Neural progenitor cell (in vitro differentiated cells): ENCODE results near the gene SPSB4.

Experiments used
- CTCF ChIP-seq: fragments of 200-600 bp; sonication (generic); IDR thresholded peaks from 2 replicates; pipeline ENCODE4 v1.5.1; 2017; ENCODE audit warnings: antibody characterized with exemption, mild to moderate bottlenecking
- EZH2phosphoT487 ChIP-seq: fragments of 200-600 bp; sonication (generic); IDR thresholded peaks from 2 replicates; pipeline ENCODE4 v1.6.1; 2017; ENCODE audit warnings: antibody characterized with exemption

GRCh38 chr3:141083226-141083625 lies 32.1 kb downstream of the SPSB4 start:
- no peak for TF ChIP-seq CTCF
- TF ChIP-seq EZH2phosphoT487 = no peak
